Epithelial cell of esophagus (primary cell): Measurements from ENCODE around the gene AGBL3.

Experiments used
- DNase-seq: peaks from one replicate; pipeline ENCODE4 v3.0.0; 2010; ENCODE audit warnings: low read depth
- H3K4me3 ChIP-seq: 2 replicates; pipeline ENCODE4 v1.5.1; 2011; ENCODE audit warnings: mild to moderate bottlenecking, low read length, control low read depth
- TF ChIP-seq, protein P1 (sequence below): IDR thresholded peaks from 2 replicates; pipeline ENCODE4 v1.5.1; 2011; ENCODE audit warnings: low read depth, mild to moderate bottlenecking, low read length, control low read depth, inconsistent platforms; ENCODE audit not compliant: insufficient read depth; ENCODE audit errors: missing control alignments

AGBL3 gene

DNA sequence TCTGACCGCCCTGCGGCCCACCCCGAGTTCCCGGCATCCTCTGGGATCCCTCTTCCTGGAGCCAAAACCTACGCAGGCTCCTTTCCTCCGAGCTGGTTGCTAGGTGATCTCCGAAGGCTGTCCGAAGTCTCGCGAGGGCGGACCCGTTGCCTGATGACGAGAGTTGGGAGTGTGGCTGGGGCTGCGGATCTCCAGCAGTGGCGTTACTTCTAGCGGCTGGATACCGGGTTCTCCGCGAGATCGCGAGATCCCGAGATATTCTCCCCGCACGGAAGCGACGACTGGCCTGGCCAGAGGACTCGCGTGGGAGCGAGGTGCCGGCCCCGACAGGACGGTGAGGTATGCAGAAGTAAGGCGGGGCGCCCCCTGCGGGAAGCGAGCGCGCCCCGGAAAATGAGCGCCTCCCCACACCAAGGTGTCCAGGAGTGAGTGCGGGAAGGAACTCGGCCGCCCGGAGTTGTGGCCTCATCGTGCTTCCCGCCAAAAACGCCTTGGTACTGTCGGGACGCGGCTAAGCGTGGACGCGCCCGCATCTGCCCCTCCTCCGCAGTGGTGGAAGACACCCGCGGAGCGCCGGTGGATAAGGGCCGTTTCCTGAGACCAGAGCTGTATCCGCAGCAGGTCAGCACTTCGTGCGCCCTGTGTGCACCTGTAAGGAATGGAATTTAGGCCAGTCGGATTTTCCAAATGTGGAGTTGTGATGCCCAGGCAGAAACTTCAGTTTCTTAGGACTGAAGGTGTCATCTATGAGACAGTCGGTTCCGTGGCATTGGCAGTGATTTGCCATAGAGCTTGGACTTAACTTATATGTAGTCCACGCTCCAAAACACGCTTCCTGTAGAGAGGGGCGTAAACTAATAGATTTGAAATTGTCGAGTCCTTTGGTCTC, at the start of gene AGBL3:
Gene AGBL3, plus strand, starts transcription at position 146 of the 889 bp plus-strand sequence. CDS start 1,426 bp downstream, outside the sequence.
- TF ChIP-seq, protein P1, sequence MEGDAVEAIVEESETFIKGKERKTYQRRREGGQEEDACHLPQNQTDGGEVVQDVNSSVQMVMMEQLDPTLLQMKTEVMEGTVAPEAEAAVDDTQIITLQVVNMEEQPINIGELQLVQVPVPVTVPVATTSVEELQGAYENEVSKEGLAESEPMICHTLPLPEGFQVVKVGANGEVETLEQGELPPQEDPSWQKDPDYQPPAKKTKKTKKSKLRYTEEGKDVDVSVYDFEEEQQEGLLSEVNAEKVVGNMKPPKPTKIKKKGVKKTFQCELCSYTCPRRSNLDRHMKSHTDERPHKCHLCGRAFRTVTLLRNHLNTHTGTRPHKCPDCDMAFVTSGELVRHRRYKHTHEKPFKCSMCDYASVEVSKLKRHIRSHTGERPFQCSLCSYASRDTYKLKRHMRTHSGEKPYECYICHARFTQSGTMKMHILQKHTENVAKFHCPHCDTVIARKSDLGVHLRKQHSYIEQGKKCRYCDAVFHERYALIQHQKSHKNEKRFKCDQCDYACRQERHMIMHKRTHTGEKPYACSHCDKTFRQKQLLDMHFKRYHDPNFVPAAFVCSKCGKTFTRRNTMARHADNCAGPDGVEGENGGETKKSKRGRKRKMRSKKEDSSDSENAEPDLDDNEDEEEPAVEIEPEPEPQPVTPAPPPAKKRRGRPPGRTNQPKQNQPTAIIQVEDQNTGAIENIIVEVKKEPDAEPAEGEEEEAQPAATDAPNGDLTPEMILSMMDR: peak; percentile 58
- H3K4me3 ChIP-seq: peak within 1 kb of the TSS; percentile 84
- DNase-seq: peak; percentile 92

DNA sequence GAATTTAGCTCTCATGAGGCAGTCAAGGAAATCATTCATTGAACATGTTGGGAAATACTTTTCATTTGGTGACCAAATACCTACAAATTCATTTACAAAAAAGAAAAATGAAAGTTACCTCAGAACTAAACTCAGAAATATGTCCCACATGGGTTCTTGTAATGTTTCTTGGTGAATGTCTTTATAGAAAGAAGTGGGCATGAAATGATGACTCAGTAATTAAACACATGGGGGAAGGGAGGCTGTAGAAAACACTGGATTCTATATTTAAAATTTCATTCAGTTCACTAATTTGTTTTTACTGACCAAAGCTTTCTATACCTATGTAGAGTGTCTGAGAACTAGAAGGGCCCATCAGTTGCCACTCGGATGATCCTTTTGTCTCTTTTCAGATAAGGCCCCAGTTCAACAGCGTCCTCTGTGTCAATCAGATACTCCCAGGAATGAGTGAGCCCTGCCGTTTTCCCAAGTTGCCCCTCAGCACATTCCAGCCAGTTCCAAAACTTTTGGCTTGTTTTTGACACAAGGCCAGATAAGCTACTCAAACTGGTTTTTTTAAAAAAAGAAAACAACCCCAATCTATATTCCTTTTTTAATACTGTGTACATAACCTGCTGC, 49.3 kb upstream of the AGBL3 start:
- TF ChIP-seq, protein P1: no peak
- no peak for DNase-seq
- H3K4me3 ChIP-seq: no peak overlapping the region

DNA sequence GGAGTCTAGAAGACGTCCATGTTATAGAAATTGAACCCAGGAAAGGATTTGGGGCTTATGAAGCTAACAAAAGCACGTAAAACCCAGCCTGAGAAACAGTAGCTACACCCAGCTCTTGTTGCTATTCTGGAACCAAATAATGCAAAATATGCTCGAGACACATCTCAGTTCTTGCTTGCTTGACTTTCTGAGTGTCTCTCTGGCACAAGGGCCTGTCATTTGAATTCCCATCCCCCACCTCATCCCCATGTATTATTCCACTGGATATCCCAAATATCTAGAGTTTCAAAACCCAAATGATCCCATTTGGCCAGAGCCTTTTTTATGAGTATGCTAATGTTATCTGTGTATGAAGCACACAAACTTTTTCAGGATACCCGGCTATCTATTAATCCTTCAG, 48.2 kb upstream of the AGBL3 start:
- TF ChIP-seq, protein P1: no peak

DNA sequence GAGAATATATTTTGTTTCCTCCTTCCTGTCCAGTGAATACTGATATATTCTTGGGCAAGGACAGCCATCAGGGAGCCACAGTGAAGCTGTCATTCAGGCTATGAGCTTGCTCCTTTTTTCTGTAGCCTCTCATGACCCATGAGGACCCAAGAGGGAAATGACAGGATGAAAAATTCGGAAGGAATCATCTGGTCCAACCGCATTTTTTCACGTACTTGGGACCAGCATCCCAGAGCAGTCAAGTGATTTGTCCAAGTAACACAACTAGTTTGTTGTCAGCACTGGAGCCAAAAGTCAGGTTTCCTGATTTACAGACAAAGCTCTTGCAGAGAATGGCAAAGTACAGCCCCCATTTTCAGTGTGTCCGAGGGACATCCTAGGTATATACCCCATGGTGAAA, 47.2 kb upstream of the AGBL3 start:
- TF ChIP-seq, protein P1: no peak
- no peak overlapping the region for H3K4me3 ChIP-seq
- DNase-seq: no peak

More for the DNA sequence above, 48.2 kb upstream of the AGBL3 start:
- no peak overlapping the region for H3K4me3 ChIP-seq
- no peak for DNase-seq

DNA sequence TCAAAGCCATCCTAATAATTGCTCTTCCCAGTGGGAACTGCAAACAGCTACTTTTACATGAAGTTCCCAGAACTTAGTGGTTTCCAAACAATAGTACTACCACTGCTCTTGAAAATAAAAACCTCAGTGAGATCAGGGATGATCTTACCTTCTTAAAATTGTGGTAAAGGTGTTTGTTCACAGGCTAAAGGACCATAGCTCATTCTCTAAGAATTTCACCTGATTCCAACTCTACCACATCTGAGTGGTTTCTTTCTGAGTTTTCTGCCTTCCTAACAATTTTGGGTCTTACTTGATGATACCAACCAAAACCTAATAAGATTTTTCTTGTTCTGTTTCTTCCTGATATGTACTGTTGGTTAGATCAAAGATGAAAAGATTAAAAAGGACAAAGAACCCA, 45.6 kb upstream of the AGBL3 start:
- DNase-seq: no peak
- no peak overlapping the region for H3K4me3 ChIP-seq
- TF ChIP-seq, protein P1: no peak

DNA sequence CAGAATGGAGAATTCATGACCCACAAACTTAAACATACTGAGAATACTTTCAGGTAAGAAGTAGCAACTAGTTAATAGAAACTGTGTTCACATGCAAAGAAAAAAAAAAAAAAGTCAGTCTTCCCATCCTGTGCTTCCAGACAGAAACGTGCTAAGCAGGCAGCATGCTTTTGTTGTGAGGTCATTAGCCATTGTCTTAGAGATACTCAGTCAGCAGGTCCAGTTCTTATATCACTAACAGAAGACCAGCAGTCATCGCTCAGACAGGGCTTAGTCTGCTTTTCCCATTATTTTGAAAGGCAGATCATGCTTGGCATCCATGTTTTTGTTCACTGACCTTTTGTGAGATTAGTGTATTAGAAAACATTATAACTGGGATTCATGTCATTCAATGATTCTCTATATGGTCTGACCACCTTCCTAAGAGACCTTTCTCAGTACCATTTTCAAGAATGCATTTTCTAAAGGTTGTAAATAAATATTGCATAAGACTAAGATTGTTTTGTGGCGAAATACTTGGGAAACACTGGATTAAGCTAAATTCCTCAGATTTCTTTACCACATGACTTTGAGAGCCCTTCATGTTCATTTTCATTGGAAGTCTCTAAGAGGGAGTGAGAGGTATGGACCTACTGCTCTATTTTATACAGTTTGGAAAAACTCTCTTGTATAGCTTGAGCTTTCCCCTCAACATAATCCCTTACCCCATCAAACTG, 45.0 kb upstream of the AGBL3 start:
- TF ChIP-seq, protein P1: no peak
- DNase-seq: peak; percentile 94
- H3K4me3 ChIP-seq: no peak overlapping the region
